ENCODE data around the gene TBCE.

The TBCE gene

GRCh38 chr1:235411489-235412486, 44.6 kb downstream of the TBCE start:
- DNase-seq, result no peak

- DNase-seq, result peak; percentile 68 to 84 (median 81)
Measured at GRCh38 chr1:235415008-235415904, 48.0 kb downstream of the TBCE start.

- no peak for DNase-seq
Measured at GRCh38 chr1:235416662-235417049, 49.4 kb downstream of the TBCE start.

- DNase-seq, result peak; percentile 67 to 78 (median 70)
Measured at GRCh38 chr1:235417086-235417697, 50.0 kb downstream of the TBCE start.

GRCh38 chr1:235421751-235422150, 54.5 kb downstream of the TBCE start:
- DNase-seq, result no peak

- no peak for DNase-seq
Measured at GRCh38 chr1:235423214-235423652, 56.0 kb downstream of the TBCE start.

- no peak for DNase-seq
Measured at GRCh38 chr1:235424092-235424491, 56.9 kb downstream of the TBCE start.

GRCh38 chr1:235425357-235425756, 58.1 kb downstream of the TBCE start:
- DNase-seq, result no peak

GRCh38 chr1:235426143-235426542, 58.9 kb downstream of the TBCE start:
- no peak for DNase-seq

- no peak for DNase-seq
Measured at GRCh38 chr1:235426680-235427079, 59.5 kb downstream of the TBCE start.

- DNase-seq, result no peak
Measured at GRCh38 chr1:235427447-235427846, 60.2 kb downstream of the TBCE start.

- no peak for DNase-seq
Measured at GRCh38 chr1:235429143-235429542, 61.9 kb downstream of the TBCE start.

GRCh38 chr1:235430991-235431390, 63.8 kb downstream of the TBCE start:
- no peak for DNase-seq

- no peak for DNase-seq
Measured at GRCh38 chr1:235434001-235434400, 66.8 kb downstream of the TBCE start.

- no peak for DNase-seq
Measured at GRCh38 chr1:235441159-235441685, 74.0 kb downstream of the TBCE start.

GRCh38 chr1:235442788-235443429, 75.7 kb downstream of the TBCE start:
- DNase-seq, result peak in 2 of 4 experiments; percentile 7 to 10

- no peak for DNase-seq
Measured at GRCh38 chr1:235448616-235449015, 81.4 kb downstream of the TBCE start.

GRCh38 chr1:235450433-235450832, 83.2 kb downstream of the TBCE start:
- DNase-seq, result no peak

- no peak for DNase-seq
Measured at GRCh38 chr1:235450886-235451483, 83.8 kb downstream of the TBCE start.

- DNase-seq, result no peak
Measured at GRCh38 chr1:235454021-235454420, 86.8 kb downstream of the TBCE start.

- DNase-seq, result no peak
Measured at GRCh38 chr1:235455097-235455496, 87.9 kb downstream of the TBCE start.

GRCh38 chr1:235455823-235456222, 88.6 kb downstream of the TBCE start:
- no peak for DNase-seq

All from suppressor macrophage (primary cell).